GM12891 (cell line): ENCODE data around the gene EIF3M.

Experiments
- POLR2A ChIP-seq: IDR thresholded peaks from 2 replicates; pipeline ENCODE4 v1.6.1; 2011; ENCODE audit warnings: low read depth, low read length, control low read depth
- POLR2AphosphoS5 ChIP-seq: IDR thresholded peaks from 2 replicates; pipeline ENCODE4 v1.6.1; 2011; ENCODE audit warnings: low read depth, low read length, control low read depth
- POU2F2 ChIP-seq: IDR thresholded peaks from 2 replicates; pipeline ENCODE4 v1.6.1; 2011; ENCODE audit warnings: low read depth, mild to moderate bottlenecking, control low read depth, low read length, moderate library complexity
- TAF1 ChIP-seq: IDR thresholded peaks from 2 replicates; pipeline ENCODE4 v1.6.1; 2011; ENCODE audit warnings: low read depth, low read length, control low read depth

GRCh38 chr11:32586576-32587190 lies 3.1 kb downstream of the EIF3M start:
- no peak for TF ChIP-seq POLR2AphosphoS5
- TF ChIP-seq POLR2A = no peak
- TF ChIP-seq TAF1 = no peak
- TF ChIP-seq POU2F2 = no peak
